OCI-LY1 (cell line): ENCODE results near the gene WDR31.

Experiments
- H2AFZ ChIP-seq: fragments of 200-600 bp; sonication (generic), shearing (Covaris generic); 2 replicates; pipeline ENCODE4 v1.6.0; 2014; ENCODE audit warnings: antibody characterized with exemption, mild to moderate bottlenecking, low read length
- H3F3A ChIP-seq: fragments of 200-600 bp; sonication (generic), shearing (Covaris generic); 2 replicates; pipeline ENCODE4 v1.6.0; 2014; ENCODE audit warnings: mild to moderate bottlenecking, antibody characterized with exemption, low read length, moderate library complexity; ENCODE audit not compliant: insufficient read depth
- H3K27ac ChIP-seq: fragments of 200-600 bp; sonication (generic); 2 replicates; pipeline ENCODE4 v1.5.1; 2014; ENCODE audit warnings: low read length, mixed run types, mild to moderate bottlenecking, low read depth; ENCODE audit not compliant: poor library complexity, severe bottlenecking
- H3K27me3 ChIP-seq: fragments of 200-600 bp; sonication (generic); 2 replicates; pipeline ENCODE4 v1.6.0; 2014; ENCODE audit warnings: antibody characterized with exemption, mild to moderate bottlenecking, low read length, moderate library complexity; ENCODE audit not compliant: insufficient read depth
- H3K36me3 ChIP-seq: fragments of 200-600 bp; sonication (generic); 2 replicates; pipeline ENCODE4 v1.6.1; 2014; ENCODE audit warnings: mild to moderate bottlenecking, antibody characterized with exemption, low read length, moderate library complexity, mixed read lengths; ENCODE audit not compliant: insufficient read depth
- H3K4me1 ChIP-seq: fragments of 200-600 bp; sonication (generic); 2 replicates; pipeline ENCODE4 v1.5.1; 2014; ENCODE audit warnings: mild to moderate bottlenecking, low read length, moderate library complexity; ENCODE audit not compliant: insufficient read depth, severe bottlenecking
- H3K4me2 ChIP-seq: fragments of 200-600 bp; sonication (generic), shearing (Covaris generic); 2 replicates; pipeline ENCODE4 v1.6.1; 2014; ENCODE audit warnings: low read length
- H3K4me3 ChIP-seq: fragments of 200-600 bp; sonication (generic); 2 replicates; pipeline ENCODE4 v1.5.1; 2014; ENCODE audit warnings: low read length, low read depth, mild to moderate bottlenecking, mixed read lengths; ENCODE audit not compliant: poor library complexity, severe bottlenecking
- H3K79me2 ChIP-seq: fragments of 200-600 bp; shearing (Covaris generic); 2 replicates; pipeline ENCODE4 v1.6.1; 2016; ENCODE audit warnings: mixed run types, low read length, mixed read lengths; ENCODE audit not compliant: insufficient read depth
- H3K9ac ChIP-seq: fragments of 200-600 bp; sonication (generic), shearing (Covaris generic); 2 replicates; pipeline ENCODE4 v1.6.1; 2014; ENCODE audit warnings: mild to moderate bottlenecking, low read length, mixed read lengths
- H3K9me2 ChIP-seq: fragments of 200-600 bp; sonication (generic), shearing (Covaris generic); 2 replicates; pipeline ENCODE4 v1.6.1; 2014; ENCODE audit warnings: low read depth, mild to moderate bottlenecking, low read length, mixed read lengths
- H3K9me3 ChIP-seq: fragments of 200-600 bp; shearing (Covaris generic); 2 replicates; pipeline ENCODE4 v1.6.1; 2014; ENCODE audit warnings: low read length, mixed read lengths
- H4K20me1 ChIP-seq: fragments of 200-600 bp; sonication (generic), shearing (Covaris generic); 2 replicates; pipeline ENCODE4 v1.6.0; 2016; ENCODE audit warnings: mild to moderate bottlenecking, low read length; ENCODE audit not compliant: insufficient read depth
- CTCF ChIP-seq: fragments of 200-600 bp; sonication (generic), shearing (Covaris generic); IDR thresholded peaks from 2 replicates; pipeline ENCODE4 v1.5.1; 2017; ENCODE audit warnings: mild to moderate bottlenecking, antibody characterized with exemption, low read length, moderate library complexity, mixed read lengths
- EZH2 ChIP-seq: fragments of 200-600 bp; sonication (generic), shearing (Covaris generic); IDR thresholded peaks from 2 replicates; pipeline ENCODE4 v1.8.0; 2017; ENCODE audit warnings: borderline replicate concordance, mixed run types, mild to moderate bottlenecking, antibody characterized with exemption, low read length, moderate library complexity, mixed read lengths

The WDR31 gene

GRCh38 chr9:113315231-113315630 lies 24.8 kb downstream of the WDR31 start:
- TF ChIP-seq CTCF: no peak
- no peak for TF ChIP-seq EZH2
- H2AFZ ChIP-seq: no peak overlapping the region
- no peaks in the 10 kb centered on the region for H3K36me3 ChIP-seq
- H3K4me3 ChIP-seq: no peak overlapping the region
- H3K27me3 ChIP-seq: peaks cover 4% of the 10 kb centered on the region; the same call in 1 of the 2 replicates
- H3K27ac ChIP-seq: no peak overlapping the region
- no peaks in the 10 kb centered on the region for H3K9me3 ChIP-seq
- H3K79me2 ChIP-seq: no peaks in the 10 kb centered on the region
- H3K4me1 ChIP-seq: no peaks in the 10 kb centered on the region
- H3K9me2 ChIP-seq: no peaks in the 10 kb centered on the region
- no peaks in the 10 kb centered on the region for H4K20me1 ChIP-seq
- no peaks in the 10 kb centered on the region; the same call in 1 of the 2 replicates for H3F3A ChIP-seq
- no peak overlapping the region for H3K4me2 ChIP-seq
- H3K9ac ChIP-seq: no peak overlapping the region

GRCh38 chr9:113313261-113313660 lies 26.8 kb downstream of the WDR31 start:
- no peaks in the 10 kb centered on the region for H3K79me2 ChIP-seq
- no peak overlapping the region for H3K27ac ChIP-seq
- H3K4me2 ChIP-seq: no peak overlapping the region
- H3K36me3 ChIP-seq: no peaks in the 10 kb centered on the region
- H3K9me3 ChIP-seq: no peaks in the 10 kb centered on the region
- H3K9ac ChIP-seq: no peak overlapping the region
- H3K27me3 ChIP-seq: no peaks in the 10 kb centered on the region
- H4K20me1 ChIP-seq: no peaks in the 10 kb centered on the region
- H3F3A ChIP-seq: no peaks in the 10 kb centered on the region; the same call in 1 of the 2 replicates
- no peak overlapping the region for H2AFZ ChIP-seq
- TF ChIP-seq CTCF (no peak), EZH2 (no peak)
- H3K4me1 ChIP-seq: no peaks in the 10 kb centered on the region
- no peak overlapping the region for H3K4me3 ChIP-seq
- H3K9me2 ChIP-seq: no peaks in the 10 kb centered on the region

- Histone ChIP-seq H3K4me1 (no peaks in the 10 kb centered on the region), H3K79me2 (no peaks in the 10 kb centered on the region), H3K4me3 (no peak overlapping the region), H2AFZ (no peak overlapping the region), H3K27ac (no peak overlapping the region), H4K20me1 (no peaks in the 10 kb centered on the region), H3F3A (no peaks in the 10 kb centered on the region; the same call in 1 of the 2 replicates), H3K9me3 (no peaks in the 10 kb centered on the region), H3K27me3 (no peaks in the 10 kb centered on the region), H3K4me2 (no peak overlapping the region), H3K36me3 (no peaks in the 10 kb centered on the region), H3K9me2 (no peaks in the 10 kb centered on the region), H3K9ac (no peak overlapping the region)
- TF ChIP-seq CTCF (no peak), EZH2 (no peak)
Measured at GRCh38 chr9:113311961-113312360, 28.1 kb downstream of the WDR31 start.
